GM19240 (cell line): ENCODE measurements around the gene MAST4.

Experiments used
- DNase-seq: peaks from one replicate; pipeline ENCODE4 v3.0.0; 2011; ENCODE audit warnings: low spot score; ENCODE audit not compliant: insufficient read length

Gene MAST4

GRCh38 chr5:66595756-66596635 is at the start of gene MAST4:
MAST4 (plus strand) TSS chr5:66596393; CDS start chr5:66596656, 263 bp downstream.
- peak; percentile 62 for DNase-seq

GRCh38 chr5:66546541-66546940 is 49.7 kb upstream of the MAST4 start:
- DNase-seq: no peak

GRCh38 chr5:66551338-66551737 is 44.9 kb upstream of the MAST4 start:
- DNase-seq: no peak

- no peak for DNase-seq
Measured at GRCh38 chr5:66551945-66552344, 44.2 kb upstream of the MAST4 start.

GRCh38 chr5:66553368-66553912 is 42.8 kb upstream of the MAST4 start:
- DNase-seq: no peak

GRCh38 chr5:66553916-66554575 is 42.1 kb upstream of the MAST4 start:
- peak; percentile 23 for DNase-seq

- no peak for DNase-seq
Measured at GRCh38 chr5:66554884-66555283, 41.3 kb upstream of the MAST4 start.

GRCh38 chr5:66558560-66558959 is 37.6 kb upstream of the MAST4 start:
- peak; percentile 17 for DNase-seq

GRCh38 chr5:66560371-66560770 is 35.8 kb upstream of the MAST4 start:
- no peak for DNase-seq

GRCh38 chr5:66561256-66561990 is 34.8 kb upstream of the MAST4 start:
- no peak for DNase-seq

- no peak for DNase-seq
Measured at GRCh38 chr5:66565878-66566277, 30.3 kb upstream of the MAST4 start.

- DNase-seq: no peak
Measured at GRCh38 chr5:66567474-66567873, 28.7 kb upstream of the MAST4 start.

GRCh38 chr5:66570201-66570600 is 26.0 kb upstream of the MAST4 start:
- DNase-seq: no peak

GRCh38 chr5:66573733-66574132 is 22.5 kb upstream of the MAST4 start:
- no peak for DNase-seq

- DNase-seq: no peak
Measured at GRCh38 chr5:66582499-66583165, 13.6 kb upstream of the MAST4 start.

GRCh38 chr5:66585291-66585690 is 10.9 kb upstream of the MAST4 start:
- DNase-seq: no peak

GRCh38 chr5:66587771-66588170 is 8.4 kb upstream of the MAST4 start:
- DNase-seq: no peak

- no peak for DNase-seq
Measured at GRCh38 chr5:66596636-66597182, 516 bp downstream of the MAST4 start.

GRCh38 chr5:66597183-66597757 is 1.1 kb downstream of the MAST4 start:
- DNase-seq: no peak

GRCh38 chr5:66602621-66603020 is 6.4 kb downstream of the MAST4 start:
- DNase-seq: no peak

- no peak for DNase-seq
Measured at GRCh38 chr5:66603164-66603563, 7.0 kb downstream of the MAST4 start.
